ENCODE data around the gene NFKB2. TPM values are rescaled to one million over a fixed set of nuclear protein-coding genes. Genes with fewer than 3 reads are reported as not detected.

The NFKB2 gene
- total RNA-seq, 1 donor from 2014 or later, result 39.9 TPM

GRCh38 chr10:102384053-102384452, 11.5 kb upstream of the NFKB2 start:
- peaks cover 2% of the 10 kb centered on the region for H3K4me1 Mint-ChIP-seq (ENCODE audit: low read depth, unreplicated experiment)
- no peak overlapping the region for H3K27ac ChIP-seq (ENCODE audit: low read depth, low read length)
- peaks cover 19% of the 10 kb centered on the region for H3K36me3 Mint-ChIP-seq (ENCODE audit: low read depth, unreplicated experiment)
- H3K27ac Mint-ChIP-seq (ENCODE audit: unreplicated experiment), result no peak overlapping the region
- H3K79me2 ChIP-seq (ENCODE audit: insufficient read depth, low read length), result no peaks in the 10 kb centered on the region
- peak; percentile 15 for TF ChIP-seq CTCF (IDR thresholded peaks at IDR 0.05; ENCODE audit: insufficient read depth, low read depth, low read length)
- TF ChIP-seq EZH2 (IDR thresholded peaks at IDR 0.05; ENCODE audit: insufficient read depth, low read length), result no peak
- H3K4me2 ChIP-seq (ENCODE audit: low read length), result no peak overlapping the region
- no peak for DNase-seq (ENCODE audit: low read depth)
- H3K4me3 Mint-ChIP-seq (ENCODE audit: unreplicated experiment), result no peak overlapping the region
- H3K4me3 ChIP-seq (ENCODE audit: insufficient read depth, low read depth, low read length), result no peak overlapping the region
- H3K9me3 ChIP-seq (ENCODE audit: insufficient read depth, low read depth, low read length), result no peaks in the 10 kb centered on the region
- no peaks in the 10 kb centered on the region for H3K27me3 Mint-ChIP-seq (ENCODE audit: low read depth, unreplicated experiment)
- no peaks in the 10 kb centered on the region for H3K4me1 ChIP-seq (ENCODE audit: insufficient read depth, low read length)
- no peak overlapping the region for H3K9ac ChIP-seq (ENCODE audit: low read length)
- FAIRE-seq, result no peak
- no peaks in the 10 kb centered on the region for H3K9me3 Mint-ChIP-seq (ENCODE audit: unreplicated experiment)
- peaks cover 19% of the 10 kb centered on the region for H3K36me3 ChIP-seq (ENCODE audit: insufficient read depth, low read length)
- peaks cover 26% of the 10 kb centered on the region for H4K20me1 ChIP-seq (ENCODE audit: insufficient read depth, low read length)
- no peaks in the 10 kb centered on the region for H3K27me3 ChIP-seq (ENCODE audit: insufficient read depth, low read length)
- no peak overlapping the region for H2AFZ ChIP-seq (ENCODE audit: low read depth, low read length)

- no peak overlapping the region for H3K27ac Mint-ChIP-seq (ENCODE audit: unreplicated experiment)
- H3K4me3 Mint-ChIP-seq (ENCODE audit: unreplicated experiment), result no peak overlapping the region
- H3K27ac ChIP-seq (ENCODE audit: low read depth, low read length), result no peak overlapping the region
- no peak overlapping the region for H2AFZ ChIP-seq (ENCODE audit: low read depth, low read length)
- FAIRE-seq (no peak), DNase-seq (ENCODE audit: low read depth) (no peak)
- no peak overlapping the region for H3K9ac ChIP-seq (ENCODE audit: low read length)
- H3K79me2 ChIP-seq (ENCODE audit: insufficient read depth, low read length), result no peaks in the 10 kb centered on the region
- no peaks in the 10 kb centered on the region for H3K27me3 ChIP-seq (ENCODE audit: insufficient read depth, low read length)
- TF ChIP-seq CTCF (IDR thresholded peaks at IDR 0.05; ENCODE audit: insufficient read depth, low read depth, low read length) (no peak), EZH2 (IDR thresholded peaks at IDR 0.05; ENCODE audit: insufficient read depth, low read length) (no peak)
- peaks cover 12% of the 10 kb centered on the region for H3K36me3 ChIP-seq (ENCODE audit: insufficient read depth, low read length)
- H3K4me2 ChIP-seq (ENCODE audit: low read length), result no peak overlapping the region
- H3K4me1 ChIP-seq (ENCODE audit: insufficient read depth, low read length), result no peaks in the 10 kb centered on the region
- H3K27me3 Mint-ChIP-seq (ENCODE audit: low read depth, unreplicated experiment), result no peaks in the 10 kb centered on the region
- H4K20me1 ChIP-seq (ENCODE audit: insufficient read depth, low read length), result peaks cover 20% of the 10 kb centered on the region
- no peak overlapping the region for H3K4me3 ChIP-seq (ENCODE audit: insufficient read depth, low read depth, low read length)
- H3K9me3 ChIP-seq (ENCODE audit: insufficient read depth, low read depth, low read length), result no peaks in the 10 kb centered on the region
- no peaks in the 10 kb centered on the region for H3K9me3 Mint-ChIP-seq (ENCODE audit: unreplicated experiment)
- H3K36me3 Mint-ChIP-seq (ENCODE audit: low read depth, unreplicated experiment), result peaks cover 14% of the 10 kb centered on the region
- peaks cover 2% of the 10 kb centered on the region for H3K4me1 Mint-ChIP-seq (ENCODE audit: low read depth, unreplicated experiment)
These were observed 10.7 kb upstream of the NFKB2 start for GRCh38 chr10:102384606-102385429.

GRCh38 chr10:102389894-102390293, 5.6 kb upstream of the NFKB2 start:
- DNase-seq (ENCODE audit: low read depth) (no peak), FAIRE-seq (no peak)
- Histone ChIP-seq H3K27ac (ENCODE audit: low read depth, low read length) (no peak overlapping the region), H2AFZ (ENCODE audit: low read depth, low read length) (no peak overlapping the region), H3K4me1 (ENCODE audit: insufficient read depth, low read length) (peaks cover 10% of the 10 kb centered on the region), H3K9me3 (ENCODE audit: insufficient read depth, low read depth, low read length) (no peaks in the 10 kb centered on the region), H3K79me2 (ENCODE audit: insufficient read depth, low read length) (no peaks in the 10 kb centered on the region), H3K36me3 (ENCODE audit: insufficient read depth, low read length) (no peaks in the 10 kb centered on the region), H3K4me3 (ENCODE audit: insufficient read depth, low read depth, low read length) (no peak overlapping the region), H3K9ac (ENCODE audit: low read length) (no peak overlapping the region), H4K20me1 (ENCODE audit: insufficient read depth, low read length) (no peaks in the 10 kb centered on the region), H3K4me2 (ENCODE audit: low read length) (no peak overlapping the region), H3K27me3 (ENCODE audit: insufficient read depth, low read length) (peaks cover 10% of the 10 kb centered on the region)
- H3K9me3 Mint-ChIP-seq (ENCODE audit: unreplicated experiment), result no peaks in the 10 kb centered on the region
- no peaks in the 10 kb centered on the region for H3K36me3 Mint-ChIP-seq (ENCODE audit: low read depth, unreplicated experiment)
- H3K4me3 Mint-ChIP-seq (ENCODE audit: unreplicated experiment), result no peak overlapping the region
- peaks cover 2% of the 10 kb centered on the region for H3K4me1 Mint-ChIP-seq (ENCODE audit: low read depth, unreplicated experiment)
- peaks cover 2% of the 10 kb centered on the region for H3K27me3 Mint-ChIP-seq (ENCODE audit: low read depth, unreplicated experiment)
- H3K27ac Mint-ChIP-seq (ENCODE audit: unreplicated experiment), result no peak overlapping the region
- TF ChIP-seq CTCF (IDR thresholded peaks at IDR 0.05; ENCODE audit: insufficient read depth, low read depth, low read length) (no peak), EZH2 (IDR thresholded peaks at IDR 0.05; ENCODE audit: insufficient read depth, low read length) (no peak)

All from astrocyte (in vitro differentiated cells and primary cell).